HG02884 (cell line): ENCODE results near the gene TTYH3.
"Not testable (repeated sequence)": the region's sequence is repeated elsewhere in the genome, so short reads cannot be mapped to it uniquely, and the experiment has no call there.

Source experiments
- ATAC-seq: cut with Tn5 transposase; IDR thresholded peaks from one replicate; pipeline ENCODE4 v1.9.1; 2021; ENCODE audit warnings: mild to moderate bottlenecking, moderate library complexity; ENCODE audit not compliant: unreplicated experiment

TTYH3 gene

DNA sequence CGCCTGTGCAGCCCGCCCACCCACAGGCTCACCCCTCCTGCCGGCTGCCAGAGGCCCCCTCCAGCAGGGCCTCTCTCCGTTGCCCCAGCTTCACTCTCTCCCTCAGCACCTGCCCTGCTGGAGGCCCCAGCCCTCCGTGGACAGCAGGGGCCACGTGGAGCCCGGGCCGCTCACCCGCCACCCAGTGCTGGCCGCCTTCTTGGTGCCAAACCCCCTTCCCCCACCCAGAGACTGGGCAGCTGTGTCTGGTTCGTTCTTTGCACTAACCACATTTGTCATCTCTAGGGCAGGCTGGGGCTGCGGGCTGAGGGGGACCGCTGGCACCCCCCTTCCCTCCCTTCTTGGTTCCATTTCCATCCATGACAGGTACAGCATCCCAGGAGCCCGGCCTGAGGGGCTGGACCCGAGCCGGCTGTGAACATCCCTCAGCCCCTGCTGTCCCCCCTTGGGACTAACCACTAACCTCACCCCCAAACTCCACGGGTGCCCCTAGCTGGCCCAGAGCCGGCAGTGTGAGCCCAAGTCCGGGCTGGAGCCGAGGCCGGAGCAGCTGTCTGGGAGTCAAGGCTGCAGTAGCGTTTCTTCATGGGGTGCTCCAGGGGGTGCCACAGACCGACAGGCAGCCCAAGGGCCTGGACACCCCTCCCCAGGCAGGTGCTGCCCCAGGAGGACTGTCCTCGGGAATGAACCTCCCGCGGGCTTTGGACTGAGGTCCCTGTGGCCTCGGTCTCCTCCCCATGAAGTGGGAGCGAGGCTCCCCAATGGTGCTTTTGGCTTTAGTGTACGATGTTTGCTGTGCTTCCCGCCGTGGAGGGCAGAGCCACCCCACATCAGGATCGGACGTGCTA, 30.7 kb downstream of the TTYH3 start:
- ATAC-seq, result no peak

DNA sequence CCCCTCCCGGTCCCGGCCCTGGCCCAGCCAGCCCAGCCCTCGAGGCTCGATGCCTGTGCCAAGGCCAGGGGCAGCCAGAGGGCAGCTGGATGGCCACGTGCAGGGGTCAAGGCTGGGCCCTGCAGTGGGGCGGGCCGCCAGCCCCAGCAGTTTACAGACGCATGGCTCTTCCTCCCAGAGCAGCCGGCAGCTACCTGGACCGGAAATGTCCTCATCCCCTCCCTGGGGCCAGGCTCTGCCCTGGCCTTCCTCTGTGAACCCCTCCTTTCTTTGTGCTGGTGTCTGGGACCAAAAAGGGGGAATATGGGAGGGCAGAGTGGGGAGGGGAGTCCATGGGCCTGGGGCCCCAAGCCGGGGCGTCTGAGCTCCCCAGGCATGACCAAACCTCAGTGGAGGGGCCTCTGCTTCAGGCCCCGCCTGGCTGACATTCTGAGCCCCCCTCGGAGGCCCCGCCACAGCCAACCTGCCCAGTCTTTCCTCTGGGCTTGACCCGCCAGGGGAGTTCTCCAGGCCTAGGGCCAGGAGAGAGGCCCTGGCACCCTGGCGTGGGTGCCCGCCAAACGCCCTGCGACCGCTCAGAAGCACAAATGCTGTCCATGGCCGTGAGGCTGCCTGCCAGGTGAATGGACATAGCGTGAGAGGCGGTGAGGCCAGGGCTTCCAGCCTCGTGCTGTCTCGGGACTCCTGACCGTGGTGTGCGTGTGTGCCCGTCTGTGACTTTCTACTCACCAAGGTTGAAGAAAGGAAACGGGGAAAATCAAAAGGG, 31.5 kb downstream of the TTYH3 start:
- ATAC-seq, result no peak

GRCh38 chr7:2663960-2664359, 32.2 kb downstream of the TTYH3 start:
- no peak for ATAC-seq

DNA sequence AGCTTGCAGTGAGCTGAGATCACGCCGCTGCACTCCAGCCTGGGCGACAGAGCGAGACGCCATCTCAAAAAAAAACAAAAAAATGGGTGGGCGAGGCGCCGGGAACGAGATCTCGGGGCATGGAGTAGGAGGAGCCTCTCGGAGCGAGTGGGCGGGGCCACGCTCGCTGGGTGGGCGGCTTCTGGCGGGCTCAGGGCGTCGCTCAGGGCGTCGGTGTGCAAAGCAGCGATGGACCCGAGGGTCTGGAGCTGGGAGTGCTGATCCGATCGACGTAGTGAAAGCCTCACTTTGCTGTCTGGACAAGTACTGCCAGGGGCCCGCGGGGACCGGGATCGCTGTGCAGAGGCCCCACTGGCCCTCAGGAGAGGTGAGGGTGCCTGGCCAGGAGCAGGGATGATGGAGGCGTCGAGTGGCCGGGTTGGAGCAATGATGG, 33.6 kb downstream of the TTYH3 start:
- no peak for ATAC-seq

GRCh38 chr7:2666155-2666554, 34.4 kb downstream of the TTYH3 start:
- ATAC-seq, result no peak

DNA sequence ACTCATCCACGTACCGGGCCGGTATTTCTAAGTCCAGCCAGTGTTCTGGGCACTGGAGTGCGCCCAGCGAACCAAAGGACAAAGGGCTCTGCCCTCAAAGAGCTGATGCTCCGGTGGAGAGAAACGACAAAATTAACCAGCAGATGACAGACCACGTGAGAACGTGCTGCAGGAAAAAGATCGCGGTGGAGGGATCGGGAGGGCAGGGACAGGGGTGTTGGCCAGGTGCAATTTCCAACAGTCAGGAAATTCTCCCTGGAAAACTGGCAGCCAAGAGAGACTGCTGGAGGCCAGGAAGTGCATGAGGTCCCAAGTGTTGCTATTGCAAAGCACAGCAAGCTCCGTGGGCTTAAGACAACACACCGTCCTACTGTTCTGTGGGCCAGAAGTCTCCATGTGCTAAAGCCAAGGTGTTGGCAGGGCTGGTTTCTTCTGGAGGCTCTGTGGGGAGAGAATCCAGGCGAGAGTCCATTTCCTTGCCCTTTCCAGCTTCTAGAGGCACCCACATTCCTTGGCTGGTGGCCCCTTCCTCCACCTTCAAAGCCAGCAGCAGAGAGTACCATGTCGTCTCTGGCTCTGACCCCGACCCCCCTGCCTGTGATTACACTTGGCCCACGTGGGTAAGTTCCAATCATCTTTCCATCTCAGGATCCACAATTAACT, 34.9 kb downstream of the TTYH3 start:
- no peak for ATAC-seq

- ATAC-seq, result no peak
These were observed 36.1 kb downstream of the TTYH3 start for GRCh38 chr7:2667843-2668242.

DNA sequence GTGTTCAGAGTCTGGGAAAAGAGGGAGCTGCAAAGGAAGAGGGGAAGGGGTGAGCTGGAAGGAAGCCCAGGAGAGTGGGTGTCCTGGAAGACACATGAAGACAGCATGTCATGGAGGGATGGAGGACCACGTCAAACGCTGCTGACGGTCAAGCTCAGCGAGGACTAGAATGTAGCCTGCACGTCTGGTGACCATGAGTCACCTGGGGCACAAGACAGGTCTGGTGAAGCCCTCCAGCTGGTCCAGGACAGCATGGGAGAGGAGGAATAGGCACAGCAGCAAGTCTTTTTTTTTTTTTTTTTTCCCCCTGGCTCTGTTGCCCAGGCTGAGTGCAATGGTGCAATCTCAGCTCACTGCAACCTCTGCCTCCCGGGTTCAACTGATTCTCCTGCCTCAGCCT, 36.6 kb downstream of the TTYH3 start:
- ATAC-seq, result no peak

DNA sequence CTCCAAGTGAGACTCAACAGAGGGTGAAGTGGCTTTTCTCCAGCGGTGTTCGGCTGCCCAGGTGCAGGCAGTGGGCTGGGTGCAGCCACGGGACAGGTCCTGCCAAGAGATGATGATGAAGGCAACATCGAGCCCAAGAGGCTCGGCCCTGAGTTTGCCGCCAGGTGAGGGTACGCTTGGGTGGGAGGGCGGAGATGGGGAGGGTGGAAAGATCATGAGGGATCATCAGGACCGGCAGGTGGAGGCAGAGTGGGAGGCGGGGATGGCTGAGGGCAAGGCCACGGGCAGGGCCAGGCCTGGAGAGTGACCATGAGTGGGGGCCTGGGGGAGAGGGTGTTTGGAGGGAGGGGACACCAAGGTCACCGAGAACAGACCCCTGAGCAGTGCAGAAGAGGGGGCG, 38.4 kb downstream of the TTYH3 start:
- ATAC-seq, result no peak

- no peak for ATAC-seq
These were observed 39.1 kb downstream of the TTYH3 start for GRCh38 chr7:2670720-2671391.

- not testable (repeated sequence) for ATAC-seq
These were observed 41.4 kb downstream of the TTYH3 start for GRCh38 chr7:2673214-2673613.

DNA sequence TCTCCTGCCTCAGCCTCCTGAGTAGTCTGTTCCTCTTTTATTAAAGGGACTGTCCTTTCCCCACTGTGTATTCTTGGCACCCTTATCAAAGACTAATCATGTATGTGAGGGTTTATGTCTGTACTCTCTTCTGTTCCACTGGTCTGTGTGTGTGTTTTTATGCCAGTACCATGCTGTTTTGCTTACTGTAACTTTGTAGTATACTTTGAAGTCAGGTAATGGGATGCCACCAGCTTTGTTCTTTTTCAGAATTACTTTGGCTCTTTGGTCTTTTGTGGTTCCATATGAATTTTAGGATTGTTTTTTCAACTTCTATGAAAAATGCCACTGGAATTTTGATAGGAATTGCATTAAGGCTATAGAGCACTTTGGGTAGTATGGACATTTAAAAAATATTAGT, 42.1 kb downstream of the TTYH3 start:
- ATAC-seq, result no peak

DNA sequence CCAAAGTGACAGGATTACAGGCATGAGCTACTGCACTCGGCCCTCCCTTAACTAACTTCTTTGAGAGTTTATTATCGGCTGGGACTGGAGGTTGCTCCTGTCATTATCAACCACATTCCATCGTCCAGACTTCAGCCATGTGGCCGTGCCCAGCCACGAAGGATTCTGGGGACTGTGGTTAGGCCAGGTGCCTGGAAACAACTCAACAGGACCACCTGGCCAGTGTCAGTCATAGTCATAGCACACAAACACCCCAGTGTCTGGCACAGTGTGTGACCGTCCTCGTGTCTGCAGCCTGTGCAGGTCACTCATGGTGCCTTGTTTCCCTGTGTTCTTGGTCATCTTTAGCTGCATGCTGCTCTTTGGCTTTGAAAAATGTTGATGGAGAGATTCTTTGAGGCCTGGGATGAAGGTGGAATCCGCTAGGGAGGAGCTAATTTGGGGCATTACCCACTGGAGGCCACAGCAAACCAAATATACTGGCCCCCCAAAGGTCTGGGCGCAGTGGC, 43.5 kb downstream of the TTYH3 start:
- no peak for ATAC-seq

GRCh38 chr7:2676576-2676975, 44.8 kb downstream of the TTYH3 start:
- not testable (repeated sequence) for ATAC-seq

- ATAC-seq, result not testable (repeated sequence)
These were observed 46.7 kb downstream of the TTYH3 start for GRCh38 chr7:2678454-2678853.

GRCh38 chr7:2679135-2680127, 47.6 kb downstream of the TTYH3 start:
- ATAC-seq, result not testable (repeated sequence)

- ATAC-seq, result no peak
These were observed 48.5 kb downstream of the TTYH3 start for GRCh38 chr7:2680256-2680655.

- ATAC-seq, result no peak
These were observed 49.2 kb downstream of the TTYH3 start for GRCh38 chr7:2680792-2681490.
